SK-N-SH (cell line): ENCODE data around the gene FAM43A. TPM values are rescaled to one million over a fixed set of nuclear protein-coding genes. Genes with fewer than 3 reads are reported as not detected.

Experiments
- CTCF ChIA-PET: fragments of 300-600, 350-600 bp; formaldehyde crosslinking; extraction: SDS; loops from one replicate; lab custom pipeline; 2021; lab: Yijun Ruan, JAX
- POLR2A ChIA-PET: fragments of 350-600 bp; sonication (Branson Sonifier 250); formaldehyde crosslinking; extraction: SDS; loops from one replicate; lab custom pipeline; 2020; ENCODE audit warnings: antibody characterized with exemption, inconsistent platforms; lab: Yijun Ruan, JAX
- DNase-seq: peaks from one replicate; pipeline ENCODE4 v3.0.0; 2012
- H2AFZ ChIP-seq: fragments of 200-600 bp; sonication (generic); 2 replicates; pipeline ENCODE4 v1.8.1; 2016; ENCODE audit warnings: antibody characterized with exemption, mild to moderate bottlenecking, low read depth
- H3F3A ChIP-seq: fragments of 200-600 bp; sonication (generic); replicated peaks from 2 replicates; pipeline ENCODE3; 2016; ENCODE audit warnings: antibody characterized with exemption, mild to moderate bottlenecking; ENCODE audit not compliant: insufficient read depth
- H3K27ac ChIP-seq, 2 experiments: fragments of 200-500 bp in 1 of 2; fragments of 200-600 bp in 1 of 2; sonication (Bioruptor generic) in 1 of 2; sonication (generic), shearing (Covaris generic) in 1 of 2; 2 replicates each; pipeline versions ENCODE4 v1.5.1 to v1.6.1; 2014 to 2016; ENCODE audit warnings: low read depth in 2 of 2, inconsistent platforms in 1 of 2, low read length in 1 of 2, mild to moderate bottlenecking in 1 of 2, mixed read lengths in 1 of 2
- H3K27me3 ChIP-seq: fragments of 200-600 bp; sonication (generic), shearing (Covaris generic); 2 replicates; pipeline ENCODE4 v1.6.1; 2016; ENCODE audit warnings: mixed run types; ENCODE audit not compliant: insufficient read depth
- H3K36me3 ChIP-seq, 2 experiments: fragments of 200-500 bp in 1 of 2; fragments of 200-600 bp in 1 of 2; sonication (Bioruptor generic) in 1 of 2; sonication (generic) in 1 of 2; replicated peaks in 1 of 2; 2 replicates each; pipeline versions ENCODE3 to v1.5.1; 2014 to 2016; ENCODE audit warnings: low read length in 1 of 2, mild to moderate bottlenecking in 1 of 2; ENCODE audit not compliant: insufficient read depth in 2 of 2, control insufficient read depth in 1 of 2
- H3K4me1 ChIP-seq, 2 experiments: fragments of 200-500 bp in 1 of 2; fragments of 200-600 bp in 1 of 2; sonication (Bioruptor generic) in 1 of 2; sonication (generic), shearing (Covaris generic) in 1 of 2; 2 replicates each; pipeline versions ENCODE4 v1.5.1 to v1.6.1; 2014 to 2016; ENCODE audit warnings: low read depth in 1 of 2, low read length in 1 of 2, mixed run types in 1 of 2; ENCODE audit not compliant: insufficient read depth in 2 of 2, control insufficient read depth in 1 of 2
- H3K4me2 ChIP-seq: fragments of 200-600 bp; sonication (generic), shearing (Covaris generic); 2 replicates; pipeline ENCODE4 v1.6.1; 2017; ENCODE audit warnings: mixed run types
- H3K4me3 ChIP-seq, 2 experiments: fragments of 200-500 bp in 1 of 2; fragments of 200-600 bp in 1 of 2; sonication (Bioruptor generic) in 1 of 2; sonication (generic), shearing (Covaris generic) in 1 of 2; 2 replicates each; pipeline versions ENCODE4 v1.5.1 to v1.8.1; 2014 to 2016; ENCODE audit warnings: low read depth in 2 of 2, inconsistent platforms in 1 of 2, low read length in 1 of 2, mild to moderate bottlenecking in 1 of 2, mixed read lengths in 1 of 2, moderate library complexity in 1 of 2
- H3K79me2 ChIP-seq: fragments of 200-600 bp; sonication (generic); 2 replicates; pipeline ENCODE4 v1.8.1; 2017; ENCODE audit warnings: mild to moderate bottlenecking; ENCODE audit not compliant: insufficient read depth
- H3K9ac ChIP-seq: fragments of 200-600 bp; sonication (generic); 2 replicates; pipeline ENCODE4 v1.6.1; 2017; ENCODE audit warnings: mixed run types
- H3K9me2 ChIP-seq: fragments of 200-600 bp; sonication (generic); 2 replicates; pipeline ENCODE4 v1.6.1; 2017; ENCODE audit warnings: mixed run types
- H3K9me3 ChIP-seq: fragments of 200-600 bp; sonication (generic); 2 replicates; pipeline ENCODE4 v1.6.1; 2017; ENCODE audit warnings: mixed run types, mild to moderate bottlenecking, moderate library complexity
- H4K20me1 ChIP-seq: fragments of 200-600 bp; sonication (generic); 2 replicates; pipeline ENCODE4 v1.6.1; 2017; ENCODE audit warnings: mild to moderate bottlenecking, mixed run types; ENCODE audit not compliant: insufficient read depth
- CHD2 ChIP-seq: fragments of 150-350 bp; IDR thresholded peaks from 2 replicates; pipeline ENCODE4 v1.6.1; 2018; ENCODE audit warnings: low read length; ENCODE audit not compliant: partially characterized antibody
- ELF1 ChIP-seq: IDR thresholded peaks from 2 replicates; pipeline ENCODE4 v1.4.0; 2012
- EZH2phosphoT487 ChIP-seq: fragments of 200-600 bp; sonication (generic); IDR thresholded peaks from 2 replicates; pipeline ENCODE4 v1.6.1; 2017; ENCODE audit warnings: low read depth, mixed run types, mild to moderate bottlenecking, antibody characterized with exemption, moderate library complexity, borderline replicate concordance
- FOSL2 ChIP-seq: IDR thresholded peaks from 2 replicates; pipeline ENCODE4 v1.4.0; 2012; ENCODE audit warnings: low read depth, mild to moderate bottlenecking, moderate library complexity, borderline replicate concordance
- FOXJ3 ChIP-seq: sonication (generic); formaldehyde crosslinking; IDR thresholded peaks from 2 replicates; pipeline ENCODE4 v1.5.1; 2020; ENCODE audit warnings: mild to moderate bottlenecking, missing genetic modification reagents
- FOXM1 ChIP-seq: IDR thresholded peaks from 2 replicates; pipeline ENCODE4 v1.4.0; 2012; ENCODE audit warnings: low read depth, mild to moderate bottlenecking
- MEF2A ChIP-seq: IDR thresholded peaks from 2 replicates; pipeline ENCODE4 v1.4.0; 2012; ENCODE audit warnings: low read depth, borderline replicate concordance
- NFIC ChIP-seq: IDR thresholded peaks from 2 replicates; pipeline ENCODE4 v1.4.0; 2012; ENCODE audit warnings: borderline replicate concordance
- POLR2AphosphoS5 ChIP-seq: IDR thresholded peaks from 2 replicates; pipeline ENCODE4 v1.6.1; 2012; ENCODE audit warnings: low read depth, low read length
- RAD21 ChIP-seq: IDR thresholded peaks from 2 replicates; pipeline ENCODE4 v1.6.1; 2012; ENCODE audit warnings: mild to moderate bottlenecking, low read length
- RCOR1 ChIP-seq: fragments of 150-350 bp; IDR thresholded peaks from 2 replicates; pipeline ENCODE4 v1.6.1; 2017; ENCODE audit warnings: antibody characterized with exemption, low read length
- SIN3A ChIP-seq: IDR thresholded peaks from 2 replicates; pipeline ENCODE4 v1.6.1; 2012; ENCODE audit warnings: low read depth, mild to moderate bottlenecking, low read length, moderate library complexity, borderline replicate concordance
- SMC3 ChIP-seq: IDR thresholded peaks from 2 replicates; pipeline ENCODE4 v1.6.1; 2012; ENCODE audit warnings: low read depth, low read length, improper control_type of control experiment
- TAF1 ChIP-seq: IDR thresholded peaks from 2 replicates; pipeline ENCODE4 v1.6.1; 2012; ENCODE audit warnings: low read depth, mild to moderate bottlenecking, low read length, moderate library complexity, borderline replicate concordance
- TEAD4 ChIP-seq: IDR thresholded peaks from 2 replicates; pipeline ENCODE4 v1.4.0; 2012; ENCODE audit warnings: mild to moderate bottlenecking, borderline replicate concordance; ENCODE audit not compliant: insufficient read depth
- USF2 ChIP-seq: fragments of 150-350 bp; IDR thresholded peaks from 2 replicates; pipeline ENCODE4 v1.6.1; 2017; ENCODE audit warnings: antibody characterized with exemption, low read length, low read depth, borderline replicate concordance
- WGBS: methylation state at CpG from one replicate; pipeline ENCODE4 v1.1.6; 2017; ENCODE audit warnings: low lambda C conversion rate; 5-methylcytosine and 5-hydroxymethylcytosine counted together
- polyA plus RNA-seq, 3 experiments: library from polyadenylated mRNA; depleted of rRNA; stranded (reverse); fragments of >200 nt; gene quantifications; 2 replicates each; pipeline ENCODE4 v1.2.3, GENCODE V29; 2012
- TF ChIP-seq, protein P1 (sequence below): IDR thresholded peaks from 2 replicates; pipeline ENCODE4; 2012

The FAM43A gene
- polyA plus RNA-seq, 1 of the 3 experiments (the other 2 are of a cell fraction) = 2.4 TPM

DNA sequence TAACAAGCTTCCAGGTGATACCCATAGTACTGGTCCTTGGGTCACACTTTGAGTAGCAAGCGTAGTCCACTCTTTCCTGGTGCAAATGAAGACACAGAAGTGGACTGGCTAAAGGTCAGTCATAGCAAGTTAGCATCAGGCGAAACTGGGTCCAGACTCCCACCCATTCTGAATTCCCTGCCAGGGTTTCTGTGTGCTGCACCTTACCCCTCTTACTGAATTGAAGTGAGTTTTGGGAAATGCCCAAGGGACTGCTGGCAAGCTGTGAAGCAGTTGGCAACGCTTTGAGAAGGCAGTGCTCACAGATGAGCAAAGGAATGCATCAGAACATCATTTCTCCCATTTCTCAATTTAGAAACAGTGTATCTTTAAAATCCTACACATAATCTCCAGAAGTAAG is 11.9 kb upstream of the FAM43A start:
- H3K79me2 ChIP-seq = peaks cover 32% of the 10 kb centered on the region
- no peak for DNase-seq
- peaks cover 6 to 7% of the 10 kb centered on the region in 2 experiments for H3K36me3 ChIP-seq
- peaks cover 15% of the 10 kb centered on the region for H4K20me1 ChIP-seq
- POLR2A ChIA-PET = interaction anchor here (2.4 kb wide), 1 partner anchor 13 kb away, joined by 8 read pairs; the partner anchor contains the start of gene FAM43A
- TF ChIP-seq FOXJ3 (no peak), SIN3A (no peak), RAD21 (no peak), POLR2AphosphoS5 (no peak), TEAD4 (no peak), FOSL2 (no peak), TAF1 (no peak), EZH2phosphoT487 (no peak), SMC3 (no peak), MEF2A (no peak), USF2 (no peak), FOXM1 (no peak), ELF1 (no peak), NFIC (no peak)
- TF ChIP-seq, protein P1, sequence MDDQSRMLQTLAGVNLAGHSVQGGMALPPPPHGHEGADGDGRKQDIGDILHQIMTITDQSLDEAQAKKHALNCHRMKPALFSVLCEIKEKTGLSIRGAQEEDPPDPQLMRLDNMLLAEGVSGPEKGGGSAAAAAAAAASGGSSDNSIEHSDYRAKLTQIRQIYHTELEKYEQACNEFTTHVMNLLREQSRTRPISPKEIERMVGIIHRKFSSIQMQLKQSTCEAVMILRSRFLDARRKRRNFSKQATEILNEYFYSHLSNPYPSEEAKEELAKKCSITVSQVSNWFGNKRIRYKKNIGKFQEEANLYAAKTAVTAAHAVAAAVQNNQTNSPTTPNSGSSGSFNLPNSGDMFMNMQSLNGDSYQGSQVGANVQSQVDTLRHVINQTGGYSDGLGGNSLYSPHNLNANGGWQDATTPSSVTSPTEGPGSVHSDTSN = no peak
- TF ChIP-seq, all 33 proteins: peak for 0
- H3K4me1 ChIP-seq = peaks cover 10 to 12% of the 10 kb centered on the region in 2 experiments; a peak in 3 of 4 replicates
- no peaks in the 10 kb centered on the region for H3K9me3 ChIP-seq
- no peaks in the 10 kb centered on the region for H3F3A ChIP-seq
- no peaks in the 10 kb centered on the region for H3K27me3 ChIP-seq
- H3K4me2 ChIP-seq = no peak overlapping the region
- 50% methylated on average over 2 of the region's 3 CpGs for WGBS
- CTCF ChIA-PET = interaction anchor here (1.2 to 5.9 kb wide), 6 partner anchors 9 to 596 kb away, joined by 3 to 69 read pairs (median 18); partner anchors contain the start of gene XXYLT1
- no peak overlapping the region for H3K9ac ChIP-seq
- H3K27ac ChIP-seq = no peak overlapping the region
- H3K4me3 ChIP-seq = no peak overlapping the region
- no peak overlapping the region for H2AFZ ChIP-seq
- no peaks in the 10 kb centered on the region for H3K9me2 ChIP-seq

DNA sequence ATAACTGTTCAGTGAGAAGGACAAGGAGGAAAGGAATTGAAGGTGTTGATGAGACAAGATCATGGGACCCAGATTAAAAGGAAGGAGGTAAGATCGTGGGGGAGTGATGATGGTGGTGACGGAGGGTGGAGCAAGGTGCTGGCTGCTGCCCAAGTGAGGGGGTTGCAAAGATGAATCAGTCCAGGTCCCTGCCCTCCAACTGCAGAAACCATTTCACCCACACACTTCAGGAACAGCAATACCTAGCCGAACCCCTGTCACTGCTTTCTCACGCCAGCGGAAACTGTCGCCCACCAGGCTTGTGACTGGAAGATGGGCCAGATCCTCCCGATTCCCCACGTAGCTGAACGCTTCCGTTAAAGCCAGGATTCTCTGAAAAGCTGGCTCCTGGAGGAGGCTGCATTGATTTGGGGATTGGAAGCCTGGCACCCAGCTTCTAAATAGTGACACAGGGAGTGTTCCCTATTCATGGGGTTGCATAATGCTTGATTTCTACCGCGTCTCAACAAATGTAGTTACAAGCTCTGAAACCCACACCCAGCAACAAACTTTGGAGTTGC is 10.5 kb upstream of the FAM43A start:
- no peak for DNase-seq
- no peaks in the 10 kb centered on the region for H3K27me3 ChIP-seq
- ChIA-PET POLR2A (no interaction called here), CTCF (interaction anchor here (4.8 to 5.9 kb wide), 2 partner anchors 8 to 595 kb away, joined by 45 to 69 read pairs; partner anchors contain the start of gene XXYLT1)
- H3K9me3 ChIP-seq = no peaks in the 10 kb centered on the region
- H3K27ac ChIP-seq = no peak overlapping the region
- no peaks in the 10 kb centered on the region for H3F3A ChIP-seq
- WGBS = 31% methylated on average over 8 of the region's 12 CpGs
- no peaks in the 10 kb centered on the region for H3K36me3 ChIP-seq
- no peak overlapping the region for H3K9ac ChIP-seq
- no peaks in the 10 kb centered on the region for H3K9me2 ChIP-seq
- TF ChIP-seq FOSL2 (no peak), CHD2 (no peak), SMC3 (no peak), EZH2phosphoT487 (no peak), RCOR1 (no peak), FOXM1 (no peak)
- H4K20me1 ChIP-seq = peaks cover 12% of the 10 kb centered on the region
- H2AFZ ChIP-seq = no peak overlapping the region
- H3K79me2 ChIP-seq = peaks cover 18% of the 10 kb centered on the region
- H3K4me2 ChIP-seq = no peak overlapping the region
- H3K4me3 ChIP-seq = no peak overlapping the region
- H3K4me1 ChIP-seq = peaks cover 10 to 12% of the 10 kb centered on the region in 2 experiments; a peak in 3 of 4 replicates
